T-helper 2 cell (primary cell): Measurements from ENCODE around the gene NFE2L2.
A peak's percentile ranks its signal among the peaks of the same experiment; 100 is the strongest.

ENCODE experiments used
- DNase-seq, 5 experiments: peaks; one replicate each; pipeline versions ENCODE4 v3.0.0 to v3.0.0-alpha.2; 2012 to 2022
- total RNA-seq, 2 donors: gene quantifications; one replicate each; lab custom pipeline; 2026; lab: John Stamatoyannopoulos, UW

The NFE2L2 gene
- total RNA-seq, result 77.1 to 132 reads per million in 2 donors

DNA sequence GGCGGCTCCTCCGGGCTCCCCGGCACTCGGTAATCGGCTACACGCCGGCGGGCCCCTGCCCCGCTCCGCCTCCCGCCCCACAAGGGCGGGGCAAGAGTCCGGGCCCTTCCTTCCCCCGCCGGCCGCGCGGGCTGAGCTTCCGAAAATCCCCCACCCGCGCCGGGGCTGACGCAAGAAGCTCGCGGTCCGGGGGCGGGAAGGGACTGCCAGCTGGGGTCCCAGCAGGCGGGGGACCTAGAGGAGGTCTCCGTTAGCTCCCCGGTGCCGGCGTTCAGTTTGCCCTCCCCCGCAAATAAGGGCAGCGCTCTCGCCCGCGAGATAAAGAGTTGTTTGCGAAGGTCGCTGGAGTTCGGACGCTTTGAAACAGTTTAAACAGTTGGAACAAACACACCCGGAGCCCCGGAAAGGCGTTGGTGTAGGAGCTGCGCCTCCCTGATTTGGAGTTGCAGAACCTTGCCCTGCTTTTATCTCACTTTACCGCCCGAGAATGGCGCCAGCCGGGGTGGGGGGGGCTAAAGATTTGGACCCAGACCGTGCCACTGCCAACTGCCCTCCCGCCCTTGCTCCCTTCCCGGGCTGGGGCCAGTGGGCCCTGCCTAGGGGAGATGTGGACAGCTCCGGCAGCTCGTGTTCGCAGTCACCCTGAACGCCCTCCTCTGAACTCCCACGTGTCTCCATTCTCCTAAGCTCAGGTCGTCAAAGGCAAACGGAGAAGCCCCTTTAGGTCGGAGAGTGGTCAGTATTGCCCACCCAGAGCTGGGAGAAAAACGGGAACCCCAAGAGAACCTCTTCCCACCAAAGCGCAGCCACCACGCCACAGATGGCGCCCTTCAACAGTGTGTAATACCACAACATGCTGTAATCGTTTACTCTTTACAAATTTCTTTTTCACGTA, at the start of gene NFE2L2:
Gene NFE2L2 (minus strand): TSS at position 35 of the 895 bp plus-strand sequence. CDS start 151 bp downstream, outside the sequence.
- peak; percentile 89 to 97 (median 93) for DNase-seq

DNA sequence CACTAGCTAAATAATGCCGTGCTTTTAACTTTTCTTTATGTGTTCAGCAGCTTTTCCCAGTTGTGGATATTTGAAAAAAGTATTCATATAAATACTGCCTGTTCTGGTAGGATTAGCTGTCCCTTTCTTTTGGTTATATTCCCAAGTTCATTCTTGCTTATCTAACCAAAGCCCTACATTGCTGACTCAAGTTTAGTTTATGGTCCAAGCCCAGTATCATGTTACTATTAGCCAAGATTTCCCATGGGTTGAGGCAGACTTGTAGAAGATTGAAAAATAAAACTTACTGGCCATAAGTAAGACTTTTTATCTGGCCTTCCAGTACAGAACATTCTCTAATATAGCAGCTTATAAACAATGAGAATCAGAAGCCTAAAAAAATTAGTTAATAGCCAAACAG, 49.7 kb upstream of the NFE2L2 start:
- DNase-seq, result no peak

DNA sequence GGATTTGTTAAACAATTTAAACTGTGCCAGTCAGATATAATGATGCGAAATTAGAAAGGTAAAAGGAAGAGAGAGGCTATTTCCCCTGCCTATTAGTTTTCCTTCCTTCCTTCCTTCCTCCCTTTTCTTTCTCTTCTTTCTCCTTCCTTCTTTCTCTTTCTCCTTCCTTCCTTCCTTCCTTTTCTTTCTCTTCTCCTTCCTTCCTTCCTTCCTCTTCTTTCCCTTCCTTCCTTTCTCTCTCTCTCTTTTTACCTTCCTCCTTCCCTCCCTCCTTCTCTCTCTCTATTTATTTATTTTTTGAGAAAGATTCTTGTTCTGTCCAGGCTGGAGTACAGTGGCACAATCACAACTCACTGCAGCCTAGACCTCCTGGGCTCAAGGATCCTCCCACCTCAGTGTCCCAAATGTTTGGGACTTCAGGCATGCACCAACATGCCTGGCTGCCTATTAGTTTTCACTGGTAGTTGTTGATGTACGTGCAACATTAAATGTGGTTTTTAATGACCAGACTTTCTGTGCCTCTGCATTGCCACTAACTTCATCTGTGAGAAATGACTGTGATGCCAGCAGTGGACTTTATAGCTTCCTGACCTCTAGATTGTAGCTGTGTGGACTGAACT, 48.7 kb upstream of the NFE2L2 start:
- DNase-seq, result no peak

DNA sequence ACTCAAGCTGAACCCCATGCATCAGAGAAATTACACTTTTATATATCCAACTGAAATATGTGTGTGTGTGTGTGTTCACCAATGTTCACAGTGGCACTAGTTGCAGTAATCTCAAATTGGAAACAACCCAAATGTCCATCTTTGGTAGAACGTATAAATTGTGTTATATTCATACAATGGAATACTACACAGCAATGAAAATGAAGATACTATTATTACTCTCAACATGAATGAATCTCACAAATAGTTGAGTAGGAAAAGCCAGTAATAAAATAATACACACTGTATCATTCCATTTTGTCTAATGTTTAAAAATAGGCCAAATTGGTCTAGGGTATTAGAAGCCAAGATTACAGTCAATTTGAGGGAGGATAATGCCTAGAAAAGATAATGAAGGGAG, 48.0 kb upstream of the NFE2L2 start:
- no peak for DNase-seq

DNA sequence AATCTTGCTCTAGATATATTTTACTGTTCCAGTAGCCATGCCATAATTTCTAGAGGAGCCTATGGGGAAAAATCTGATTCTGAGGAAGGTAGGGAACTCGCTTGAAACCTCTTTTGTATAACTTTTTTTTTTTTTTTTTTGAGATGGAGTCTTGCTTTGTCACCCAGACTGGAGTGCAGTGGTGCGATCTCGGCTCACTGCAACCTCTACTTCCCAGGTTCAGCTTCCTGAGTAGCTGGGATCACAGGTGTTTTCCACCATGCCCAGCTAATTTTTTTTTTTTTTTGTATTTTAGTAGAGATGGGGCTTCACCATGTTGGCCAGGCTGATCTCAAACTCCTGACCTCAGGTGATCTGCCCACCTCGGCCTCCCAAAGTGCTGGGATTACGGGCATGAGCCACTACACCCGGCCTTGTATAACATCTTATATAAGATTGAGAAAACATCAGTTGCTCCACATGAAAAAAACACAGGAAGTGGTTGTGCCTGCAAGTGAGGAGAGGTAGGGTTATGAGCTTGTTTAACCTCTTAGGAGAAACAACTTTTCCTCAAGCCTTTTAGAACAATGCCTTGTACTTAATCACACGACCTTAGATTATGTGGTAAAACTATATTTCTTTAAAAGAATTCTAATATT, 45.3 kb upstream of the NFE2L2 start:
- peak in 2 of 5 experiments; percentile 24 to 82 for DNase-seq

DNA sequence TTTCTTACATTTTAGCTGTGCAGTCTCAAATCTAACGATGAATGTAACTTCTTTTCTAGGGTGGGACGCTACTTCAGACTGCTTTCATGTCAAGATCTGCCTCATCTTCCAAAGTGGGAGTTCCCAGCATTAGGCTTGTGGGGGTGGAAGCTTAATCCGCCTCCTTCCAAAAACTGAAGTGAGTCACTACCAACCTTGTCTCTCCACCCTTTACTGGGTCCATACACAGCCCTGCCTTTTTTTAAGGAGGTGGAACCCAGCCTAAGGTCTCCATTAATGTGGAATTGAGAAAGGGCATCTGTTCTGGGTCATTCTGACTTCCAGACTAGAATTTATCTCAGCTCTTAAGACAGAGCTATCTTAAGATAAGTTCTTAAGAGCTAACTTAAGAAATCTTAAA, 42.0 kb upstream of the NFE2L2 start:
- no peak for DNase-seq

DNA sequence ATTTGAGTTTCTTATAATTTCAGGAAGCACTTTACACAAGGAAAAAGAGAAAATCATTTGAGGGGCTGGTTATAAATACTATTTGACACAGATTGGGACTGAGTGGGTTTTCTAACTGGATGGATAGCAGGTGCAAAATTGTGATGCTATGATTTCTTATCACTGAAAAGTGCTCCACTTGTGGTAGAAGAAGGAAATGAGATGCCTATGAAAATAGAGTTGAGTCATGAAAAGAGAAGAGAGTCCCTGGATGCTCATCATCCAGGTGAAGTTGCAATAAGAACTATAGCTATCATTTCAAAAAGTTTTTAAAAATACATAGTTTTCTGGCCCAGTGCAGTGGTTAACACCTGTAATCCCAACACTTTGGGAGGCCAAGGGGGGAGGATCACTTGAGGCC, 39.4 kb upstream of the NFE2L2 start:
- peak in 1 of 5 experiments; percentile 27 for DNase-seq

DNA sequence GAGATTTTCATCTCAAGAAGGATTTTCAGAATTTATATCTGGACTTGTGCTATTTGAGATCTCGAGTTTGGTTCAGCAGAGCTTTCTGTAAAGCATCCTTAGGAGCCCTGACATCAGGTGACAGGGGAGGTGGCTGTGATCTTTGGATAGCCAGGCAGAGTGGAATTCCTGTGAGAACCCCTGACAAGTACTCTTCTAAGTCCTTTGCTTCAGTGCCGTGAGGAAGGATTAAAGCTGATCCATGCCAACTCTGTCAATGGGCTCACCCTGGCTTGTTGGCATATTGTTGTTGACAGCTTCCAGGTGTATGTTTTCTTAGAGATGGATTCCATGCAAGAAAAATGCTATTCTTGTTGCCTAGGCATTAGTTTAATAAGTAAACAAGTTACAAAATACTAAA, 38.0 kb upstream of the NFE2L2 start:
- DNase-seq, result no peak

DNA sequence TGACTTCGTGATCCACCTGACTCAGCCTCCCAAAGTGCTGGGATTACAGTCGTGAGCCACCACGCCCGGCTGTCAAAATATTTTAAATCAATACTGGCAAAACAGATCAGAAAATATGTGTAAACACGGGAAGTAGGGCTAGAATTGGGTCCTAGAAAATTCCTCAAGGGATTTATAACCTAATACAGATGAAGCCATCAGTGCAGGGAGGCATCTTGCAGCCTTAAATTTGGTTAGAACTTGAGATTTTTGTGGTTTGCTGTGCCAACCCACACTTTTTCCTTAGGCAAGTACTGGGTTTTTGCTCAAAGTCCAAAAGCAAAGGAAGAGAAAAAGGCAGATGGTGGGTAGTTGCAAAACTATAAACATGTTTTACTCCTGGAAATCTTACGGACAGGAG, 33.7 kb upstream of the NFE2L2 start:
- DNase-seq, result no peak

DNA sequence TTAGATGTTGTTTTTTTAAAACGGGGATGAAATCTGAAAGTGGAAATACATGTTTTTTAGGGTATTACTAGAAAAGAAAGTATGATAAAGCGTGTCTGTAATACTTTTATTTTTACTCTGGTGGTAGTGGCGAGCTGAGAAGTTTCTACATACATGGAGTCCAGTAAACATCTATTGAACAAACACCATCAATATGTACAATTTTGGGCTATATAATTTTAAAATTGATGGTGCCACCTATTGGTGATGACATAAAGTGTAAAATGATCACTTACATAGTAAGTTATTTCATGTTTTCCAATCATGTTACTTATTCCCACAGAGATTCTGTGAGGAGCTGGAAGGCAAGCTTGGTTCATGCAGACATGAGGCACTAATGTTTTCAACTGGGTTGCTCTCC, 31.5 kb upstream of the NFE2L2 start:
- peak in 2 of 5 experiments; percentile 9 to 55 for DNase-seq

DNA sequence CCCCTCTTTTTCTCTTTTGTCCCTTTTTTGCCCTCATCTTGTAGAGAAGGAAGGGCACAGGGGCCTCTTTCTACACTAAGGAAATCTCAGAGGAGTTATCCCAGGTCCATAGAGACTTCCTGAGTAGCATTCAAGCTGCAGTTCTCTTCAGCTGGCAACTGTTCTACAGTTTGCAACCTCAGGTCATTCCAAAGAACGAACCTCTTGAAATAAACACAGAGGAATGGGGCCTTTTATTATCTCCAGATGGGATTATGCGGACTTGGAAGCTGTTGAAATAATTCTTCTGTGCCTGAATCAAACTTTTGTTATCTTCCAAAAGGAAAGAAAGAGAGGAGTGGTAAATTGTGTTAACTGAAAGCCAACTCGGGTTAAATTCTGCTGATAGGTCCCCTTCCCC, 31.0 kb upstream of the NFE2L2 start:
- no peak for DNase-seq

DNA sequence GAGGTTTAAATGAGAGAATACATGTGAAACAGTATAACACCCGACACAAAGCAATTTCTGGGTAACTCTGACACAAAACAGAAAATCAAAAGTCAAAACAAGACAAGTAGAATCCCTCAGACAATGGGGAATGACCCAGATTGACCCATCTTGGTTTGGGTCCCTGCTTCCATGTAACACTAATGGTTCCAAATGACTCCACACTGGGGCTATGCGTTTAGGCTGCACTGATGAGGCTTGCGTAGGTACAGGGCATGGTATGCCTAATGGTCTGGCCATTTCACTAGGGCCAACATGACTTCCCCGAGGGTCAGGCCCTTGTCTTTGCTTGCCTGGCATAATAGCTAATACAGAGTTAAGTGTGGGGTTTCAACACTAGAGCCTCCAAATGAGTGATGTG, 27.2 kb upstream of the NFE2L2 start:
- DNase-seq, result peak in 1 of 5 experiments; percentile 71

DNA sequence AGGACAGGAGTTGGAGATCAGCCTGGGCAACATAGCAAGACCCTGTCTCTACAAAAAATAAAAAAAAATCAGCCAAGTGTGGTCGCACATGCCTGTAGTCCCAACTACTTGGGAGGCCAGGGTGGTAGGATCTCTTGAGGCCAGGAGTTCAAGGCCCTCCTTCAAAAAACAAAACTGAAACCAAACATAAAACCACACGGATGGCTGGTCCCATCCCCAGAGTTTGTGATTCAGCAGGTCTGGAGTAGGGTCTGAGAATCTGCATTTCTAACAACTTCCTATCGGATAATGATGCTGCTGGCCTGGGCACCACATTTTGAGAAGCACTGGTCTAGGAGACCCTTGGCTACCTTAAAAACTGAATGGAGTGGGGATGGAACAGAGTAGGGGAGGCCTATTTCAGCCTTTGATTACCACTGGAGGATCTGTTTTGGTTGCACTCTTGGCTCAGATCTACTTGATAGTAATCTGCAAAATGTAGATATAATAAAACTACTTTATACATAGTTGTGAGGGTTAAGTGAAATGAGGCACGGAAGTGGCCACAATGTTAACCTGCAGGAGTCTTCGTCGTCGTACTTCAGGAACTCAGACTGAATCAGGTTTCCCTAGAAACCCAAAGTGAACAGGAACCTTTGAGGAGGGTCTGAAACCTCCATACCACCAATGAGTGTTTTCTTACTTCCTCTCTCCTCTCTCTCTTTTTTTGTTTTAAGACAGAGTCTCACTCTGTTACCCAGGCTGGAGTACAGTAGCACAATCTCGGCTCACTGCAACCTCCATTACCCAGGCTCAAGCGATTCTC, 25.5 kb upstream of the NFE2L2 start:
- peak in 1 of 5 experiments; percentile 91 for DNase-seq

DNA sequence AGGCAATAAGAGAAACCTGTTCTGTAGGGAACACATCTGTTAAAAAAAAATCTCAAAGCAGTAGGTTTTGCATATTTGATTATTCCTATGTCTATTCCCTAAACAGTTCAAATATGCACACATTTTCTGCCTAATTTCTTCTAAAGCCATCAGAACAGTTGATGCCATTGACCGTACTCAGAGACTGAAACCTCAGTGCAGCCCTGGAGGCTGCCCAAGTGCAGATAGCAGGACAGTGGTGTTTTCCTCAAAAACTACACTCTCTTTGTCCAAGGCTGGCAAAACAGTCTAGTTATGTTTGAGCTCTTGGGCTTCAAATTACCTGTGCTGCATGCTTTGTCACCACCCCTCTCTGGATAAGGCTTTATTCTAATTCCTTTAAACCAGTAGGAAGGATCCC, 23.3 kb upstream of the NFE2L2 start:
- no peak for DNase-seq

DNA sequence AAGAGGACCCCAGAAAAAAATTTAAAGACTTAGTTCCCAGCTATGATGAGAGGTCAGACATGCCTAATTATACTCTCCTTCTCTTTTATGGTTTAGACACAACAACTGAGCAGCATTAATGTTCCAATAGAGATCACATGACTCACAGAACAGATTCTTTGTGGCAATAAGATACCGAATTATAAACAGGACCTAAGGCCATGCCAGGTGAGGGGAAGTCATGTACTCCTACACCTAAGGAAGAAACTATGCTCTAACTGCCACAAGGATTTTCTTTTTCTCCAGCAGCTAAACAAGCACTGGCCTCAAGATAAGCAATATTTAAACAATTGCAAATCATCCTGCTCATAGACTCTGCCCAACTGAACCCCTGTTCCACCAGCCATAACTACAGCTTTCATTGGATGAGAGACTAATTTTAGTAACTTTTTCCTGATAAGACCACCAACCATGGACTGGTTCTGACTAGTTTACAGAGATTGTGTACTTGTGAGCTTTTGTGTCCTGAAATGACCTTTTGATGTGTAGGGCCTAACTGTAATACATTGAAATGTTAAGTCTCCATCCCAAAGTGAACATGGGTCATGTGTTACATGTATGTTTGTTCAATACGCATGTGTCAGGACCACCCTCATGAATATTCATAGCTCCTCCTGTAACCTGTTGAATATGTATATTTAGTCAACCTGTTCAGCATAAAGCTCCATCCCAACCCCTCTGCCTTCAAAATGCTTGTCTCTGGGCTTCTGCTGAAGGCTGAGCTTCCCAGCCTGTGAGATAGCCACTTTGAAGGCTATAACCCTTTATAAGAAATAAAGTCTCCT, 21.6 kb upstream of the NFE2L2 start:
- no peak for DNase-seq

DNA sequence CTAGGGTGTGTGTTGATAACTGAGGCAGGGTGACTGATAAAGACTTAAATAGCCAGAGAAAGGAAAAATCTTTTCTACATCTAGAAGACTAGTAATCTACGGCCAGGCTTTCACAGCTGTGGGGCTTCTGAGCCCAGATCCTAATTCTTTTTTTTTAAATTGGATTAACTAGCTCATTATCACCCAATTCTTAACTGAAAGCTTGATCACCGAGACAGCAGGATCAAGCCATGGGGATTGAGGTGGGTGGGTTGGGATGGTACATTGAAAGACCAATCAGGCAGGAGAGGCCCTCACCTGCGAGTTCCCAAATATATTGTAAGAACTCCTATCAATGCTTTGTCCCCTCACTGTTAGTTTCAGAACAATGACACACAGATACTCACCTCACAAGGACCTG, 20.0 kb upstream of the NFE2L2 start:
- no peak for DNase-seq

DNA sequence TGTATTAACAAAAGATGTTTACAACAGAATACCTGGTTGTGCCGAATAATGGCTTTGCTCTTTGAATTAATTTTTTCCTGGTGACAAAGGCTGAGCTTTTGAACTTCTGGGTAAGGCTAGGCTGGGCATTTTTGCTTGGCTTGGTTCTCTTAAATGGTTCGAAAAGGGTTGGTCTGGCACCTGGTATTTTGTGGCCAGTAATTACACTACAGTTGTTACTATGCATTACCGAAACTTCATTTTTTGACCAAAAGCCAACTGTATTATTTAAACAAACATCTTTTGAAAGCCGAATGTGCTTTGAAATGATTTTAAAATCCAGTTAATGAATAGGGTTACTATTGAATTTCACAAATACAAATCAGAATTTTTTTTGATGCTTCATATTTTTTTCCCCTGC, 19.4 kb upstream of the NFE2L2 start:
- DNase-seq, result no peak

DNA sequence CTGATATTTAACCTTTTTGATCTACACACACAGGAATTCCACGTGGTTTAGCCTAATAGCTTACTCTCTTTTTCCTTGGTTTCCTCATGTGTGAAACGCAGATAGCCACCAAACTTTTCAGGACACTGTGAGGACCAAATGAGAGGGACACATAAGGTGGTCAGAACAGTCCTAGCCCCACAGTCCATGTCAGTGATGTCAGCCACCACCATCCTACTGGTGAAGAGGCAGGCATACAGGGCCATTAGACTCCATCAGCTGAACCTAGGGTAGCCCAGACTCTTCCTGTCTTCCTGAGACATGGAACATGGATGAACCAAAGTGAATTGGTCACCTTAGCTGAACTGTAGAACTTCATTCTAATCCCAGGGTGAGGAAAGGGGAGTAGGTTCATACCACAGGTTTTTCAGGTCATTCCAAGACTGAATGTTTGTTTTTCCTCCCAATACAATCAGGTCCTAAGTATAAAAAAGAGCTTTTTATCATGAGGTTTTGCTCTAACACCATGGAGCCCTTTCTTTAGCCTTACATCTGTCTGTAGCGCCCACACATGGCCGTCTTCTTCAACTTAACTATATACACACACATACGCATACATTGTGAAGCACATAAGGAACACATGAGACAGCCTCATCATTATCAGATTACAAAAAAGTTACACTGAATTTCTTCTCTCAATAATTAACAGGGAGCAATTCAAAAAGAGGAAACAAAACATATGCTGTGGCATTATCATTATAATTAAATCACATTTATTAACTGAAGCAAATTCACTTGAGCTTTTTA, 18.5 kb upstream of the NFE2L2 start:
- no peak for DNase-seq

DNA sequence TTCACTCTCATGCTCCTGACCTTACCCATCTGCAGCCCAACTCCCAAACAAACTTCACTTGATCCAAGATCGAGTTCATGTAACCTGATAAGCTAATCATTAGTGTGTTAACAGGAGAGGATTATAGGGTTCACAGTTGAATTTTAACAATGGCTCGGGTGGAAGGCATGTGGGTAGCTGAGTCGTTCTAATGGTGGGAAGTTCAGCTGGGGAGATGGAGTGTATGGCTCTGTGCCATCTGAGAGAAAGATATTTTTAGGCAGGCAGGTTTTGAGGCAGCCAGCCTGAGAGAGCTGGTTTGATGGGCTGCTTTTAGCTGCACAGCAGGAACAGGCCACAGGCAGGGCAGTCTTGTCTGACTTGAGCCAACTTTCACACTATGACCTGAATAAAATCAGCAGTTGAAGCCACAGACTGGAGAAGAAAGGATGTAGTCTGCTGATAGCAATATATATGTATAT, 17.7 kb upstream of the NFE2L2 start:
- no peak for DNase-seq

DNA sequence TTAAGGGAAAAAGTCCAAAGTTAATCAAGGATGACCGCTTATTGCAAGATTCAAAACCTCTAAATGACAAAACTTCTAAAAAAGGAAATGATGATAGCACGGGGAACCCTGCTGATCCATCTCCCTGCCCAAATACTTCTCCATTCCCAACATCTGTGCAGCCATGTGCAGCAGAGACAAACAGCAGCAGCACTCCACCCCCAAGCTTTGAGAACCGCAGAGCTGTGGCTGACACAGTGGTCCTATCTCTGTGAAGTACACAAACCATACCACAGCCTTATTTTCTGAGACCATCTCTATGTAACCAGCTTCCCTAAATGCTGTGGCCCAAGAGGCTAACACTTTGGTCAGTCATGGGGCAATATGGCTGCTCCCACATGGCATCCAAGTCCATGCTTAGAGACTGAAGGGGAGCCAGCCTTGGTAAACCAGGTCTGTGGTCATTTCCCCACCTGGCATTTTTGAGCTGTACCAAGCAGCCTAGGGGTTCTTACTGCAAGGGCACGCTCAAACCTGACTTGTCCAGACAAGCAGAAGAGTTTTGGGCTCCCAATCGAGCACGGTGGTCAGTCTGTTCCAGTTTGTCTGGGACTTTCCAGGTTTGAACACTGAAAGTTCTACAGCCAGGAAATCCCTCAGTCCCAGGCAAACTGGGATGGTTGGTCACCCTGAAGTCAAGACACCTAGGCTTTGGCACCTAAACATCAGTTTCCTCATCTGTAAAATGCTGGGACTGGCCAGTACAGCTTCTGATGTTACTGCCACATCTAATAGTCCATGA, 17.1 kb upstream of the NFE2L2 start:
- DNase-seq, result no peak
